ENCODE measurements around the gene DCTN2. TPM values are rescaled to one million over a fixed set of nuclear protein-coding genes. Genes with fewer than 3 reads are reported as not detected.

DCTN2 gene
- total RNA-seq, 2 donors from 2014 or later: 80.5 to 96.7 TPM

DNA sequence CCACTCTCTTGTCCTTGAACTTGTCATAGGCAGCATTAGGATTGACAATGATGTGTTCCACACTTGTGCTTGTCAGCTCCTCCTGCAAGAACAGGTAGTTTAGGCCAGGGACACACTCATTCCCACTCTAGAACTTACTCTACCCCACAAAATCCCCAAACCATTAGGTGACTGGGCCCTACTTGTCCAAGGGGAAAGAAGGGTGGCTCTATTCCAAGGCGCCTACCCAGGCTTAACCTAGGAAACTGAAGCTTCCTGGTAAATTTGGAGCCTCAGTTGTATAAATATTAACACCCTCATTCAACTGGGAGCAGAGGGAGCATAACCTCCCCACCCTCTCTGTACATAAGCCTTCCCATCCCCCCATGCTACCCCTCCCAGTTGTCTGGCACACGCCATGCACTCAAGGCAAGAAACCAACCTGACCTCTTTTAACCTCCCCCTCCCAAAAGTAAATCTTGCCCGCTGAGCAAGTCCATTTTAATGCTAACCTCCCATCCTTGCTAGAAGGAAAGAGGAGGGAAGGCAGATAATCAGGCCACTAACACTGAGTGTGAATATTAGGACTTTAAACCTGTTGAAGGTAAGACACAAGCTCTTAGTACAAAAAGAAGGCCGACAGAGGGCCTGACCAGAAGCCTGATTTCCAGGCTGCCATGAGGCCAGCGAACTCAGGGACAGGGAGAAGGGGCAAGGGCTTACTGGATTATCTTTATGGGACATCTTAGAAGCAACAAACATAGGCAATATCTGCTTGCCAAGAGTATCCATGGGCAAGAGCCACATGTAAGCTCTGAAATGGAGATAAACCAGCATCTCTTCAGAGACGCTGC lies 11.0 kb downstream of the DCTN2 start:
- DNase-seq (no peak), ATAC-seq (no peak)
- intact Hi-C loops (cut with DNase I): no loop called here

GRCh38 chr12:57534991-57535543 lies 11.9 kb downstream of the DCTN2 start:
- DNase-seq (no peak), ATAC-seq (no peak)
- intact Hi-C loops (cut with DNase I): no loop called here

- intact Hi-C loops (cut with DNase I): no loop called here
- DNase-seq: no peak
- ATAC-seq: no peak
Measured at GRCh38 chr12:57534250-57534649, 12.7 kb downstream of the DCTN2 start.

DNA sequence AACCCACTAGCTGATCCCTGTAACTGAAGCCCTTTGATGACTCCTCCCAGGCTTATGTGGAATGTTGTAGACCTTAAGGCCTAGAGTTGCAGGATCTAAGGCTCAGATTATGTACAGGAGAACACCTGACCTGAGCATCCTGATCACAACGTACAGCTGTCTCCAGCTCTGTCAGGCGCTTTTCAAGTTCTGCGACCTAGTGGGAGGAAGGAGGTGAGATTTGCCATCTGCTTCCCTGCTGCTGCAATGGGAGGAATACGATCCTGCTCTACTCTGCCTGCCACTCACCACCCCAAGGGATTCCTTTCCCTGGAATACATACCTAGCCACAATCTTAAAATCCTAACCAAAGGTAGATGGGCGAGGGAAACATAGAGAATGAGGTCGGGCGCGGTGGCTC lies 13.9 kb downstream of the DCTN2 start:
- intact Hi-C loops (cut with DNase I): no loop called here
- no peak for ATAC-seq
- DNase-seq: no peak

- DNase-seq: no peak
- no peak for ATAC-seq
- intact Hi-C loops (cut with DNase I): no loop called here
Measured at GRCh38 chr12:57531836-57532235, 15.2 kb downstream of the DCTN2 start.

DNA sequence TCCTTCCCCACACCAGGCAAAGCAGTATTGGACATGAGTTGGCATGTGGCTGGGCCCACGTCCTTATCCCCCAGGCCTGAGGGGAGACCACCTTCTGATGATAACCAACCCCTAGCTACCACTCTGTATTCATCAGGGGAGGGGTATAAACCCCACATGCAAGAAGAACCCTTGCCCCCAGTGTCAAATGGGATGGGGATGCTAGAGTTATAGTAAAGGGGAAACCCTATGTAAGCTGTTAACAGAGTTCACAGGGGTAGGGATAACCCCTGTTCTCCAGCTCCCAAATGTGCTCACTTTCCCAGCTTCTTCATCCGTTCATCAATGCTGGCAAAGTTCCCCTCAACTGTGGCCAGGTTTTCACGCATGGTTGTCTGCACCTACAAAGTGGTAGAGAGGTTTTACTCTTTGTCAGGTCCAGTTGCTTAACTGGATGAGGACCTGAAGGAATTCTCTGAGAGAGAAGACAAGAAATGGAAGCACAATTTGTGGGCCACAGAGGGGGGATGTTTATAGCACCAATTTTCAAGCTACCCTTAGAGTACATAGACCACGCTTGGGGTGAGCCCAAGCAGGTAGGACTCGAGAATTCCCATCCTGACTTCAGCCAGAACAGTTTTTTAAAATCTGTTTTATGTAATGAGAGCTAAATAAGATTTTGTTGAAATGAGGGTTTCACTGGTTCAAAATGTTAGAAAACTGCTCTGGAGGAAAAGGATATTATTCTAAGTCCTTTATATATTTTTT lies 16.4 kb downstream of the DCTN2 start:
- ATAC-seq: no peak
- intact Hi-C loops (cut with DNase I): no loop called here
- no peak for DNase-seq

- ATAC-seq (no peak), DNase-seq (no peak)
- intact Hi-C loops (cut with DNase I): no loop called here
Measured at GRCh38 chr12:57529831-57530230, 17.2 kb downstream of the DCTN2 start.

GRCh38 chr12:57528831-57529555 lies 18.0 kb downstream of the DCTN2 start:
- ATAC-seq (no peak), DNase-seq (no peak)
- intact Hi-C loops (cut with DNase I): no loop called here

DNA sequence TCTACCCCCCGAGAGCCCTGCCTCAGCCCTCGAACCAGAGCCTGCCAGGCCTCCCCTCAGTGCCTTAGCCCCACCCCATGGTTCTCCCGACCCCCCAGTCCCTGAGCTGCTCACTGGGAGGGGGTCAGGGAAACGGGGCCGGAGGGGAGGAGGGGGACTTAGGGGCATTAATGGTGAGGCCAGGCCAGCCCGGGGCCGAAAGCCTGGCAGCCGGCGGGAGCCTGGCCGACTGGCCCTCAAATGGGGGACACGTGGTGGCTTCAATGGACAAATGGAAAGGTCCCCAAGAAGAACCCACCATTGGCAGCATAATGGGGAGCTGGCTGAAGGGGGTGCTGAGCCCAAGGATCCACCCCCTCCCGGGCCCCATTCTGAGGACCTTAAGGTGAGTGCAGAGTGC lies 18.8 kb downstream of the DCTN2 start:
- DNase-seq (no peak), ATAC-seq (no peak)
- intact Hi-C loops (cut with DNase I): no loop called here

GRCh38 chr12:57527184-57527583 lies 19.8 kb downstream of the DCTN2 start:
- DNase-seq: no peak
- ATAC-seq: no peak
- intact Hi-C loops (cut with DNase I): no loop called here

DNA sequence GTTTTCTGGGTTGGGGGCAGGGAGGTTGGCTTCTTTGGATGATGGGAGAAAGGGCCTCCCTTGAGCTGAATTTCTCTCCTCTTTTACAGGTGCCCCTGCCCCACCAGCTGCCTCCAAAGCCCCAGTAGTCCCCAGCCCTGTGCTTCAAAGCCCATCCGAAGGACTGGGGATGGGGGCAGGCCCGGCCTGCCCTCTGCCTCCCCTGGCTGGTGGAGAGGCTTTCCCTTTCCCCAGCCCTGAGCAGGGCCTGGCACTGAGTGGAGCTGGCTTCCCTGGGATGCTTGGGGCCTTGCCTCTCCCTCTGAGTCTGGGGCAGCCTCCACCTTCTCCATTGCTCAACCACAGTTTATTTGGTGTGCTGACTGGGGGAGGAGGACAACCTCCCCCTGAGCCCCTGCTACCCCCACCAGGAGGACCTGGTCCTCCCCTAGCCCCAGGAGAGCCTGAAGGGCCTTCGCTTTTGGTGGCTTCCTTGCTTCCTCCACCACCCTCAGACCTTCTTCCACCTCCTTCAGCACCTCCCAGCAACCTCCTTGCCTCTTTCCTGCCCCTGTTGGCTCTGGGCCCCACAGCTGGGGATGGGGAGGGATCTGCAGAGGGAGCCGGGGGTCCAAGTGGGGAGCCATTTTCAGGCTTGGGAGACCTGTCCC lies 20.4 kb downstream of the DCTN2 start:
- DNase-seq: no peak
- intact Hi-C loops (cut with DNase I): no loop called here
- ATAC-seq: no peak

GRCh38 chr12:57525615-57526383 lies 21.2 kb downstream of the DCTN2 start:
- intact Hi-C loops (cut with DNase I): no loop called here
- DNase-seq (no peak), ATAC-seq (no peak)

DNA sequence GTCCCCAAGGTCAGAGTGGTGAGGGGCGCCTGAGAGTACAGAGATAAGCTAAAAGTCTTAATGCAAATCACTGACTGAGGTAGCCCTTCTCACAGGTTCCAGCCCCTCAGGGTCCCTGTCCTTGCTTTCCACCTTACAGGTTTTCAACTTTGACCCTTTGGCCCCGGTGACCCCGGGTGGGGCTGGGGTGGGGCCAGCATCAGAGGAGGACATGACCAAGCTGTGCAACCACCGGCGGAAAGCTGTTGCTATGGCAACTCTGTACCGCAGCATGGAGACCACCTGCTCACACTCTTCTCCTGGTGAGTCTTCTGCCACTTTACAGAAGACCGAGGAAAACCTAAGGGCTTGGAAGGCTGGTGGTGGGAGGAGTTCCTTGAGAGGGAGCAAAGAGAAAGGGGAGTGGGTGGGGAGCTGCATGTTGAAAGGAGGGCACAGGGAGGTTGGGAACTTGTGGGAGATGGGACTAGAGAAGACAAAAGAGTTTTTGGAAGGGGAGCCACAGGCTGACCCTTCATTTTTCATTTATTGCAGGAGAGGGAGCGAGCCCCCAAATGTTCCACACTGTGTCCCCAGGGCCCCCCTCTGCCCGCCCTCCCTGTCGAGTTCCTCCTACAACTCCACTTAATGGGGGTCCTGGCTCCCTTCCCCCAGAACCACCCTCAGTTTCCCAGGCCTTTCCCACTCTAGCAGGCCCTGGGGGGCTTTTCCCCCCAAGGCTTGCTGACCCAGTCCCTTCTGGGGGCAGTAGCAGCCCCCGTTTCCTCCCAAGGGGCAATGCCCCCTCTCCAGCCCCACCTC lies 22.0 kb downstream of the DCTN2 start:
- ATAC-seq (no peak), DNase-seq (no peak)
- intact Hi-C loops (cut with DNase I): no loop called here

- no peak for ATAC-seq
- DNase-seq: no peak
- intact Hi-C loops (cut with DNase I): no loop called here
Measured at GRCh38 chr12:57523706-57524614, 23.0 kb downstream of the DCTN2 start.

DNA sequence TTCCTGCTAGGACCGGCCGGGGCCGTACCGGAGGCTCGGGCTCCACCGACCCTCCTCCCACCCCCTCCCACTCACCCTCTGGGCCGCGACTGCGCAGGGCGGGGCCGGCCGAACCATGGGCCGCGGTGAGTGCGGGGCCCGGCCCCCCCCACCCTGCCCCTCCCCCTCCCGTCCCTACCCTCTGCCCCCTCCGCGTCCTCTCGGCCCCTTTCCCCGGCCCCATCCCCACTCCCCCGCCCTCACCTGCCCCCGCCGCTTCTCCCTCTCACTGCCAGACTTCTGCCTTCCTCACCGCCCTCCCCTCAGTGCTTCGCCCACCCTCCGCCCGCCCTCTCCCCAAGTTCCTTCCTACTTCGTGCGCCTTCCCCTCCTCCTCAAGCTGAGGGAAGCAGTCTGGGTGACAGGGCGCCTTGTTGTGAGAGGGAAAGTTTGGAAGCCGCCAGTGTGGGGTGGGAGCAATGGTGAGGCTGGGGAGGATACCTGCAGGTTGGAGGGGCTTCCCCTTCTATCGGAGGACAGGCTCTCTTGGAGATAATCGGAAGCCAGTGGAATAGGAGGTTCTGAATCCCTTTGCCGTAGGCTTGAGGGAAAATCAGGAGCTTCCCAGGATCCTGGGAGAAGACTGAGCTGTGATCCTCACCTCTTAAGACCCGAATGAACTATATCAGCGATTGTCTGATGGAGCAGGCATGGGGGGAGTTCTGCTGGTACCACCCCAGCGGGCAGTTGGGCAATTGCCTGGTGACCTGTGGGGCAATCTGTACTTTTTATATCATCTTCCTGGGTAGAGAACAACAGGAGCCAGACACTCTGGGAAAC lies 23.9 kb downstream of the DCTN2 start:
- ATAC-seq (peak; percentile 1 to 2), DNase-seq (peak; percentile 67)
- intact Hi-C loops (cut with DNase I): no loop called here

Measured in left cardiac atrium (tissue), 4 donors.